HepG2 (cell line): Measurements from ENCODE around the gene ANP32A. TPM values are rescaled to one million over a fixed set of nuclear protein-coding genes. Genes with fewer than 3 reads are reported as not detected.
A peak's percentile ranks its signal among the peaks of the same experiment; 100 is the strongest.

Source experiments
- ATAC-seq: fragments of 200-7000 bp; cut with Tn5 transposase; 3 replicates; pipeline ENCODE4 v1.9.1; 2020; ENCODE audit warnings: mild to moderate bottlenecking, moderate library complexity
- BruUV-seq: library from RNA; stranded (reverse); fragments of 400-500 nt; replicated peaks from 2 replicates; lab custom pipeline; 2021; lab: Mats Ljungman, UMichigan
- CTCF ChIA-PET: fragments of 300-600 bp; formaldehyde crosslinking; extraction: SDS; loops from one replicate; lab custom pipeline; 2021; ENCODE audit warnings: low total read pairs, inconsistent platforms, low intra/inter-chr PET ratio; lab: Yijun Ruan, JAX
- POLR2A ChIA-PET: fragments of 350-600 bp; sonication (Branson Sonifier 250); formaldehyde crosslinking; loops from one replicate; lab custom pipeline; 2020; ENCODE audit warnings: antibody characterized with exemption, inconsistent platforms; lab: Yijun Ruan, JAX
- DNase-seq: peaks from one replicate; pipeline ENCODE4 v3.0.0-alpha.2; 2015; ENCODE audit warnings: low spot score
- FAIRE-seq: peaks from 3 replicates; lab custom pipeline; 2011; peaks lifted over from hg19 to GRCh38; lab: Jason Lieb, UNC
- H2AFZ ChIP-seq: one replicate; pipeline ENCODE4 v1.6.1; 2011; ENCODE audit warnings: low read length, inconsistent platforms
- H3K27ac ChIP-seq: fragments of 300-600 bp; 3 replicates; pipeline ENCODE4 v1.8.0; 2011; ENCODE audit warnings: mixed run types, mild to moderate bottlenecking, mixed read lengths, low read length, inconsistent platforms; ENCODE audit not compliant: insufficient read depth; ENCODE audit errors: extremely low read length
- H3K27me3 ChIP-seq, 2 experiments: fragments of 200-600 bp in 1 of 2; 2 replicates in 1 of 2; 3 replicates in 1 of 2; pipeline versions ENCODE4 v1.6.0 to v1.8.0; 2011; ENCODE audit warnings: low read length in 2 of 2, mild to moderate bottlenecking in 2 of 2, moderate library complexity in 2 of 2, inconsistent platforms in 1 of 2; ENCODE audit not compliant: insufficient read depth in 2 of 2, control insufficient read depth in 1 of 2
- H3K36me3 ChIP-seq, 2 experiments: fragments of 200-600 bp in 1 of 2; replicated peaks in 1 of 2; 2 replicates in 1 of 2; 3 replicates in 1 of 2; pipeline versions ENCODE4 v1.5.1 to v1.8.0; 2011; ENCODE audit warnings: low read length in 2 of 2, inconsistent platforms in 1 of 2; ENCODE audit not compliant: insufficient read depth in 2 of 2, control insufficient read depth in 1 of 2
- H3K4me1 ChIP-seq: 2 replicates; pipeline ENCODE4 v1.5.1; 2012; ENCODE audit warnings: low read length, inconsistent platforms; ENCODE audit not compliant: insufficient read depth
- H3K4me2 ChIP-seq: 2 replicates; pipeline ENCODE4 v1.6.0; 2011; ENCODE audit warnings: low read depth, low read length, inconsistent platforms
- H3K4me3 ChIP-seq, 3 experiments: fragments of 200-600 bp in 1 of 3; sonication (generic), shearing (Covaris generic) in 1 of 3; replicated peaks in 1 of 3; 2 replicates each; pipeline ENCODE4 v1.5.1; 2011 to 2016; ENCODE audit warnings: low read length in 3 of 3, inconsistent platforms in 2 of 3, low read depth in 2 of 3, mild to moderate bottlenecking in 2 of 3, control low read depth in 1 of 3, mixed read lengths in 1 of 3; ENCODE audit not compliant: insufficient read depth in 1 of 3
- H3K79me2 ChIP-seq: one replicate; pipeline ENCODE4 v1.6.1; 2011; ENCODE audit warnings: low read length, inconsistent platforms; ENCODE audit not compliant: insufficient read depth
- H3K9ac ChIP-seq: 2 replicates; pipeline ENCODE4 v1.6.0; 2011; ENCODE audit warnings: mild to moderate bottlenecking, low read depth, low read length, inconsistent platforms; ENCODE audit not compliant: insufficient read depth
- H3K9me3 ChIP-seq: 2 replicates; pipeline ENCODE4 v1.5.1; 2012; ENCODE audit warnings: mild to moderate bottlenecking, low read length
- H4K20me1 ChIP-seq: 2 replicates; pipeline ENCODE4 v1.6.0; 2011; ENCODE audit warnings: inconsistent platforms, mild to moderate bottlenecking, low read length, moderate library complexity; ENCODE audit not compliant: insufficient read depth
- ELF4 ChIP-seq: sonication (generic); formaldehyde crosslinking; IDR thresholded peaks from 2 replicates; pipeline ENCODE4 v1.5.0; 2020; ENCODE audit warnings: missing genetic modification reagents, mild to moderate bottlenecking, moderate library complexity, borderline replicate concordance
- FOXJ3 ChIP-seq: sonication (generic); formaldehyde crosslinking; IDR thresholded peaks from 2 replicates; pipeline ENCODE4 v1.4.0; 2020; ENCODE audit warnings: missing genetic modification reagents, mild to moderate bottlenecking, borderline replicate concordance
- POLR2A ChIP-seq, 2 experiments: IDR thresholded peaks; 2 replicates each; pipeline ENCODE4 v1.6.1; 2011; ENCODE audit warnings: low read depth in 2 of 2, low read length in 2 of 2, mild to moderate bottlenecking in 1 of 2, moderate library complexity in 1 of 2; ENCODE audit not compliant: insufficient read depth in 1 of 2
- RFX1 ChIP-seq: fragments of 450-650 bp; IDR thresholded peaks from 2 replicates; pipeline ENCODE4 v1.6.1; 2017
- ZNF224 ChIP-seq: sonication (generic); formaldehyde crosslinking; IDR thresholded peaks from 2 replicates; pipeline ENCODE4 v1.5.0; 2020; ENCODE audit warnings: mild to moderate bottlenecking, missing genetic modification reagents
- ZNF235 ChIP-seq: sonication (generic); formaldehyde crosslinking; IDR thresholded peaks from 2 replicates; pipeline ENCODE4 v1.8.1; 2023; ENCODE audit warnings: mild to moderate bottlenecking, missing genetic modification reagents, borderline replicate concordance
- WGBS: methylation state at CpG from one replicate; pipeline ENCODE4 v1.1.6; 2017; ENCODE audit warnings: low lambda C conversion rate; 5-methylcytosine and 5-hydroxymethylcytosine counted together
- in situ Hi-C: cut with HindIII; loops from 2 replicates; pipeline ENCODE4 v1.10.0; 2017; ENCODE audit warnings: low pct_unique_long_range_greater_than_20kb; ENCODE audit not compliant: extremely low pct_ligation_motif_present
- intact Hi-C: fragments of 100-400 bp; cut with micrococcal nuclease; formaldehyde crosslinking; loops from one replicate; pipeline ENCODE4 v1.10.0; 2022; ENCODE audit not compliant: unreplicated experiment
- polyA plus RNA-seq, 8 experiments: library from polyadenylated mRNA; depleted of rRNA in 3 of 8; stranded (reverse) in 7 of 8; unstranded in 1 of 8; fragments of >200 nt; fragmentation: Illumina TruSeq in 4 of 8; extraction: Trizol in 4 of 8; gene quantifications; 2 replicates each; pipeline versions ENCODE4 v1.2.1 to v1.2.3, GENCODE V29; 2011 to 2016; ENCODE audit warnings: low read depth in 4 of 8, missing spikeins in 1 of 8, mixed read lengths in 1 of 8; ENCODE audit not compliant: insufficient read depth in 1 of 8
- total RNA-seq, 5 experiments: library from RNA; depleted of rRNA; stranded (reverse); fragments of >200 nt; fragmentation: Illumina TruSeq; extraction: Trizol; gene quantifications; 2 replicates each; pipeline ENCODE4 v1.2.3, GENCODE V29; 2016; ENCODE audit warnings: low read depth in 1 of 5
- TF ChIP-seq, protein P1 (sequence below): sonication (generic); formaldehyde crosslinking; conservative IDR thresholded peaks from 2 replicates; pipeline ENCODE4 v1.4.0; 2020; ENCODE audit warnings: missing genetic modification reagents
- TF ChIP-seq, protein P2 (sequence below): sonication (generic); formaldehyde crosslinking; IDR thresholded peaks from 2 replicates; pipeline ENCODE4 v1.4.0; 2020; ENCODE audit warnings: missing genetic modification reagents

The ANP32A gene
- total and polyA plus RNA-seq, 2 of the 13 experiments (the other 11 are each of a cell fraction or from before 2014, with no cell fraction given): 60.6 to 206 TPM

DNA sequence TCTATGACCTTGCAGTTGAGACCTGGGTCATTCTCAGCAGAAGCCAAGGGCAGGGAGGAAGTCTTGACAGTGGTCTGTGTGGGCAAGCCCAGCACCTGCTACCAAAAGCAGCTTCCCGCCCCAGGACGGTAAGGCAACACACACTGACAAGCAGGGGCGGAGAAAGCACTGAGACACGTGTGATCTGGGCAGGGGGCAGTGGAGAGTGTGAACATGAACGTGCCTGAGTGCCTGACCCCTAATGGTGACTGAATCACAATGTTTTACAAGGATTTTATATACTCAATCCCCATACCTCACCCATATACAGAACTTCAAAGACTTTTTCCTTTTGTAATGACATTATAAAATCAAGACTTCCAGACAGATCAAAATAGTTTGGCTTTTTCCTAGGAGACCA lies 35.2 kb downstream of the ANP32A start:
- ATAC-seq (no peak), DNase-seq (no peak), FAIRE-seq (no peak)
- Histone ChIP-seq H3K27me3 (no peaks in the 10 kb centered on the region), H3K4me1 (peaks cover 8% of the 10 kb centered on the region; the same call in 1 of the 2 replicates), H3K9me3 (no peaks in the 10 kb centered on the region), H4K20me1 (peaks cover 54% of the 10 kb centered on the region), H3K27ac (no peak overlapping the region), H3K36me3 (peaks cover 29 to 80% of the 10 kb centered on the region in 2 experiments), H3K79me2 (peaks cover 25% of the 10 kb centered on the region), H3K9ac (no peak overlapping the region), H3K4me2 (no peak overlapping the region), H2AFZ (no peak overlapping the region), H3K4me3 (no peak overlapping the region)
- no TSS peak for BruUV-seq
- no peak for TF ChIP-seq ZNF224 (CRISPR knock-in tag)
- no peak for TF ChIP-seq ELF4 (CRISPR knock-in tag)
- TF ChIP-seq ZNF235 (CRISPR knock-in tag): no peak
- TF ChIP-seq, protein P1, sequence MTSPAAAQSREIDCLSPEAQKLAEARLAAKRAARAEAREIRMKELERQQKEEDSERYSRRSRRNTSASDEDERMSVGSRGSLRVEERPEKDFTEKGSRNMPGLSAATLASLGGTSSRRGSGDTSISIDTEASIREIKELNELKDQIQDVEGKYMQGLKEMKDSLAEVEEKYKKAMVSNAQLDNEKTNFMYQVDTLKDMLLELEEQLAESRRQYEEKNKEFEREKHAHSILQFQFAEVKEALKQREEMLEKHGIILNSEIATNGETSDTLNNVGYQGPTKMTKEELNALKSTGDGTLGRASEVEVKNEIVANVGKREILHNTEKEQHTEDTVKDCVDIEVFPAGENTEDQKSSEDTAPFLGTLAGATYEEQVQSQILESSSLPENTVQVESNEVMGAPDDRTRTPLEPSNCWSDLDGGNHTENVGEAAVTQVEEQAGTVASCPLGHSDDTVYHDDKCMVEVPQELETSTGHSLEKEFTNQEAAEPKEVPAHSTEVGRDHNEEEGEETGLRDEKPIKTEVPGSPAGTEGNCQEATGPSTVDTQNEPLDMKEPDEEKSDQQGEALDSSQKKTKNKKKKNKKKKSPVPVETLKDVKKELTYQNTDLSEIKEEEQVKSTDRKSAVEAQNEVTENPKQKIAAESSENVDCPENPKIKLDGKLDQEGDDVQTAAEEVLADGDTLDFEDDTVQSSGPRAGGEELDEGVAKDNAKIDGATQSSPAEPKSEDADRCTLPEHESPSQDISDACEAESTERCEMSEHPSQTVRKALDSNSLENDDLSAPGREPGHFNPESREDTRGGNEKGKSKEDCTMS (CRISPR knock-in tag): no peak
- TF ChIP-seq, protein P2, sequence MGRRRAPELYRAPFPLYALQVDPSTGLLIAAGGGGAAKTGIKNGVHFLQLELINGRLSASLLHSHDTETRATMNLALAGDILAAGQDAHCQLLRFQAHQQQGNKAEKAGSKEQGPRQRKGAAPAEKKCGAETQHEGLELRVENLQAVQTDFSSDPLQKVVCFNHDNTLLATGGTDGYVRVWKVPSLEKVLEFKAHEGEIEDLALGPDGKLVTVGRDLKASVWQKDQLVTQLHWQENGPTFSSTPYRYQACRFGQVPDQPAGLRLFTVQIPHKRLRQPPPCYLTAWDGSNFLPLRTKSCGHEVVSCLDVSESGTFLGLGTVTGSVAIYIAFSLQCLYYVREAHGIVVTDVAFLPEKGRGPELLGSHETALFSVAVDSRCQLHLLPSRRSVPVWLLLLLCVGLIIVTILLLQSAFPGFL: no peak
- no peak for TF ChIP-seq FOXJ3 (CRISPR knock-in tag)
- no peak for TF ChIP-seq RFX1
- TF ChIP-seq POLR2A (IDR thresholded peaks at IDR 0.05; ENCODE audit: insufficient read depth in 1 of 2, low read depth in 2 of 2, low read length in 2 of 2): 0 out of 4 replicates have a peak, but pooled peaks of 1 of the 2 experiments have one; percentile 6
- in situ Hi-C loops (no loop called here), intact Hi-C loops (loop anchor here (1.0 kb wide), 1 partner anchor 48 kb away; no protein-coding TSS in a partner anchor)
- ChIA-PET CTCF (interaction anchor here (1.2 kb wide), 1 partner anchor 91 kb away, joined by 4 read pairs; no protein-coding TSS in a partner anchor), POLR2A (no interaction called here)
- 89% methylated on average over 5 of the region's 5 CpGs for WGBS
